ENCODE data around the gene PXDN. TPM values are rescaled to one million over a fixed set of nuclear protein-coding genes. Genes with fewer than 3 reads are reported as not detected.

The PXDN gene
- total RNA-seq: 1 to 10 TPM; 3.4 to 3.6 TPM

GRCh38 chr2:1744446-1745170 lies at the start of gene PXDN:
Gene PXDN, minus strand, starts transcription at chr2:1744515. Its CDS starts 60 bp downstream, at chr2:1744455.
- Mint-ChIP-seq H3K4me1 (ENCODE audit: low read depth in 2 of 2) (peaks cover 0 to 5% of the 10 kb centered on the region in 2 donors), H3K27me3 (peaks cover 25 to 29% of the 10 kb centered on the region in 2 donors), H3K9me3 (no peaks in the 10 kb centered on the region), H3K36me3 (no peaks in the 10 kb centered on the region), H3K27ac (no peak within 1 kb of the TSS), H3K4me3 (peak within 1 kb of the TSS; percentile 50)
- no peak for DNase-seq (ENCODE audit: low spot score)
- ATAC-seq: no peak

GRCh38 chr2:1793868-1794445 lies 49.6 kb upstream of the PXDN start:
- Mint-ChIP-seq H3K36me3 (no peaks in the 10 kb centered on the region), H3K27ac (no peak overlapping the region), H3K4me3 (no peak overlapping the region), H3K4me1 (ENCODE audit: low read depth in 2 of 2) (peaks cover 0 to 4% of the 10 kb centered on the region in 2 donors), H3K9me3 (no peaks in the 10 kb centered on the region), H3K27me3 (no peaks in the 10 kb centered on the region)
- DNase-seq (ENCODE audit: low spot score): no peak
- no peak for ATAC-seq

GRCh38 chr2:1793001-1793867 lies 48.9 kb upstream of the PXDN start:
- Mint-ChIP-seq H3K27me3 (peaks cover 0 to 2% of the 10 kb centered on the region in 2 donors), H3K4me1 (ENCODE audit: low read depth in 2 of 2) (peaks cover 0 to 2% of the 10 kb centered on the region in 2 donors), H3K36me3 (no peaks in the 10 kb centered on the region), H3K4me3 (no peak overlapping the region), H3K27ac (no peak overlapping the region), H3K9me3 (no peaks in the 10 kb centered on the region)
- no peak for DNase-seq (ENCODE audit: low spot score)
- no peak for ATAC-seq

GRCh38 chr2:1791685-1792435 lies 47.5 kb upstream of the PXDN start:
- Mint-ChIP-seq H3K9me3 (no peaks in the 10 kb centered on the region), H3K27ac (no peak overlapping the region), H3K36me3 (no peaks in the 10 kb centered on the region), H3K27me3 (peaks cover 0 to 6% of the 10 kb centered on the region in 2 donors), H3K4me1 (ENCODE audit: low read depth in 2 of 2) (no peaks in the 10 kb centered on the region), H3K4me3 (no peak overlapping the region)
- no peak for DNase-seq (ENCODE audit: low spot score)
- ATAC-seq: no peak

GRCh38 chr2:1791006-1791605 lies 46.8 kb upstream of the PXDN start:
- no peak overlapping the region for H3K27ac Mint-ChIP-seq
- no peaks in the 10 kb centered on the region for H3K4me1 Mint-ChIP-seq (ENCODE audit: low read depth in 2 of 2)
- no peaks in the 10 kb centered on the region for H3K36me3 Mint-ChIP-seq
- H3K9me3 Mint-ChIP-seq: no peaks in the 10 kb centered on the region
- H3K27me3 Mint-ChIP-seq: peaks cover 0 to 6% of the 10 kb centered on the region in 2 donors
- ATAC-seq (no peak), DNase-seq (ENCODE audit: low spot score) (no peak)
- no peak overlapping the region for H3K4me3 Mint-ChIP-seq

- Mint-ChIP-seq H3K27ac (no peak overlapping the region), H3K27me3 (peaks cover 0 to 8% of the 10 kb centered on the region in 2 donors), H3K36me3 (no peaks in the 10 kb centered on the region), H3K4me3 (no peak overlapping the region), H3K4me1 (ENCODE audit: low read depth in 2 of 2) (no peaks in the 10 kb centered on the region), H3K9me3 (no peaks in the 10 kb centered on the region)
- DNase-seq (ENCODE audit: low spot score) (no peak), ATAC-seq (no peak)
Observed at GRCh38 chr2:1790473-1790872, 46.2 kb upstream of the PXDN start.

GRCh38 chr2:1789610-1790009 lies 45.3 kb upstream of the PXDN start:
- DNase-seq (ENCODE audit: low spot score) (no peak), ATAC-seq (no peak)
- Mint-ChIP-seq H3K36me3 (no peaks in the 10 kb centered on the region), H3K4me1 (ENCODE audit: low read depth in 2 of 2) (no peaks in the 10 kb centered on the region), H3K4me3 (no peak overlapping the region), H3K27ac (no peak overlapping the region), H3K27me3 (peaks cover 0 to 10% of the 10 kb centered on the region in 2 donors), H3K9me3 (no peaks in the 10 kb centered on the region)

GRCh38 chr2:1788478-1788959 lies 44.2 kb upstream of the PXDN start:
- H3K27me3 Mint-ChIP-seq: peaks cover 0 to 11% of the 10 kb centered on the region in 2 donors
- no peak for ATAC-seq

GRCh38 chr2:1787755-1788477 lies 43.6 kb upstream of the PXDN start:
- Mint-ChIP-seq H3K36me3 (no peaks in the 10 kb centered on the region), H3K27ac (no peak overlapping the region), H3K9me3 (no peaks in the 10 kb centered on the region), H3K4me1 (ENCODE audit: low read depth in 2 of 2) (no peaks in the 10 kb centered on the region), H3K4me3 (no peak overlapping the region), H3K27me3 (peaks cover 0 to 11% of the 10 kb centered on the region in 2 donors)
- no peak for ATAC-seq
- DNase-seq (ENCODE audit: low spot score): no peak

More at GRCh38 chr2:1788478-1788959, 44.2 kb upstream of the PXDN start:
- H3K27ac Mint-ChIP-seq: no peak overlapping the region
- no peaks in the 10 kb centered on the region for H3K36me3 Mint-ChIP-seq
- H3K9me3 Mint-ChIP-seq: no peaks in the 10 kb centered on the region
- H3K4me3 Mint-ChIP-seq: no peak overlapping the region
- no peaks in the 10 kb centered on the region for H3K4me1 Mint-ChIP-seq (ENCODE audit: low read depth in 2 of 2)
- DNase-seq (ENCODE audit: low spot score): no peak

GRCh38 chr2:1784986-1785617 lies 40.8 kb upstream of the PXDN start:
- ATAC-seq (no peak), DNase-seq (ENCODE audit: low spot score) (no peak)
- no peak overlapping the region for H3K27ac Mint-ChIP-seq
- no peaks in the 10 kb centered on the region for H3K9me3 Mint-ChIP-seq
- H3K27me3 Mint-ChIP-seq: peaks cover 0 to 23% of the 10 kb centered on the region in 2 donors
- H3K36me3 Mint-ChIP-seq: no peaks in the 10 kb centered on the region
- no peak overlapping the region for H3K4me3 Mint-ChIP-seq
- peaks cover 4 to 6% of the 10 kb centered on the region in 2 donors for H3K4me1 Mint-ChIP-seq (ENCODE audit: low read depth in 2 of 2)

- H3K27ac Mint-ChIP-seq: no peak overlapping the region
- ATAC-seq (peak in 1 of 2 donors; percentile 6), DNase-seq (ENCODE audit: low spot score) (no peak)
- H3K27me3 Mint-ChIP-seq: peaks cover 0 to 23% of the 10 kb centered on the region in 2 donors
- H3K36me3 Mint-ChIP-seq: no peaks in the 10 kb centered on the region
- H3K4me3 Mint-ChIP-seq: no peak overlapping the region
- H3K4me1 Mint-ChIP-seq (ENCODE audit: low read depth in 2 of 2): peaks cover 4 to 6% of the 10 kb centered on the region in 2 donors
- no peaks in the 10 kb centered on the region for H3K9me3 Mint-ChIP-seq
Observed at GRCh38 chr2:1784087-1784486, 39.8 kb upstream of the PXDN start.

GRCh38 chr2:1782514-1782913 lies 38.2 kb upstream of the PXDN start:
- DNase-seq (ENCODE audit: low spot score) (no peak), ATAC-seq (no peak)
- H3K9me3 Mint-ChIP-seq: no peaks in the 10 kb centered on the region
- H3K27ac Mint-ChIP-seq: peak overlapping the region in 1 of 2 donors; percentile 34
- H3K4me3 Mint-ChIP-seq: no peak overlapping the region
- peaks cover 0 to 24% of the 10 kb centered on the region in 2 donors for H3K27me3 Mint-ChIP-seq
- no peaks in the 10 kb centered on the region for H3K36me3 Mint-ChIP-seq
- peaks cover 4 to 6% of the 10 kb centered on the region in 2 donors for H3K4me1 Mint-ChIP-seq (ENCODE audit: low read depth in 2 of 2)
